Fibroblast of the aortic adventitia (primary cell): ENCODE data around the gene TBC1D22A. TPM values are rescaled to one million over a fixed set of nuclear protein-coding genes. Genes with fewer than 3 reads are reported as not detected.
"Not testable (repeated sequence)": the region's sequence is repeated elsewhere in the genome, so short reads cannot be mapped to it uniquely, and the experiment has no call there.

Experiments used
- DNase-seq: peaks from one replicate; pipeline ENCODE4 v3.0.0-alpha.2; 2010; ENCODE audit warnings: low read depth
- H3K4me3 ChIP-seq: 2 replicates; pipeline ENCODE4 v1.5.1; 2011; ENCODE audit warnings: low read depth, mild to moderate bottlenecking, control low read depth, low read length, moderate library complexity
- total RNA-seq: library from RNA; depleted of rRNA; stranded (reverse); fragments of >200 nt; gene quantifications from 2 replicates; pipeline ENCODE4 v1.2.3, GENCODE V29; 2012; ENCODE audit warnings: low replicate concordance
- TF ChIP-seq, protein P1 (sequence below): IDR thresholded peaks from 2 replicates; pipeline ENCODE4 v1.5.1; 2011; ENCODE audit warnings: mild to moderate bottlenecking, low read length, control low read depth, inconsistent platforms; ENCODE audit not compliant: insufficient read depth

The TBC1D22A gene
- total RNA-seq, 1 donor, result 13.8 TPM

DNA sequence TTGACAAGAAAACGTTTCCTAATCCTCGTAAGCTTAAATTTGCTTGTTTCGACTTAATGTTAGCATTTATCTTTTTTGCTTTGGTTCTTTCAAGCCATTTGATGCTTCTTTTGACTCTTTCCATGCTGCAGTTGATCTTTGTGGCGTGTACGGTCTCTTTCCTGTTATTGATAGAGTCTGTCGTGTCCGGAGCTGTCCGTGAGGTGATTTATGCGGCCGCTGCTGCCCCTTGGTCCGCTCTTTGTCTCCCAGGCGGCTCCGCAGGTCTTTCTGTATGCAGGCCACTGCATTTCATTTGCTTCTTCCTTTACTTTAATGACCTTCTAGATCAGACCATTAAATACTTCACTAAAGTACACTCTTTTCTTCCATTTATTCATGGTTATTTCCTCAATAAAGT lies 50.3 kb downstream of the TBC1D22A start:
- no peak for DNase-seq
- H3K4me3 ChIP-seq, result no peak overlapping the region
- TF ChIP-seq, protein P1, sequence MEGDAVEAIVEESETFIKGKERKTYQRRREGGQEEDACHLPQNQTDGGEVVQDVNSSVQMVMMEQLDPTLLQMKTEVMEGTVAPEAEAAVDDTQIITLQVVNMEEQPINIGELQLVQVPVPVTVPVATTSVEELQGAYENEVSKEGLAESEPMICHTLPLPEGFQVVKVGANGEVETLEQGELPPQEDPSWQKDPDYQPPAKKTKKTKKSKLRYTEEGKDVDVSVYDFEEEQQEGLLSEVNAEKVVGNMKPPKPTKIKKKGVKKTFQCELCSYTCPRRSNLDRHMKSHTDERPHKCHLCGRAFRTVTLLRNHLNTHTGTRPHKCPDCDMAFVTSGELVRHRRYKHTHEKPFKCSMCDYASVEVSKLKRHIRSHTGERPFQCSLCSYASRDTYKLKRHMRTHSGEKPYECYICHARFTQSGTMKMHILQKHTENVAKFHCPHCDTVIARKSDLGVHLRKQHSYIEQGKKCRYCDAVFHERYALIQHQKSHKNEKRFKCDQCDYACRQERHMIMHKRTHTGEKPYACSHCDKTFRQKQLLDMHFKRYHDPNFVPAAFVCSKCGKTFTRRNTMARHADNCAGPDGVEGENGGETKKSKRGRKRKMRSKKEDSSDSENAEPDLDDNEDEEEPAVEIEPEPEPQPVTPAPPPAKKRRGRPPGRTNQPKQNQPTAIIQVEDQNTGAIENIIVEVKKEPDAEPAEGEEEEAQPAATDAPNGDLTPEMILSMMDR, result no peak

DNA sequence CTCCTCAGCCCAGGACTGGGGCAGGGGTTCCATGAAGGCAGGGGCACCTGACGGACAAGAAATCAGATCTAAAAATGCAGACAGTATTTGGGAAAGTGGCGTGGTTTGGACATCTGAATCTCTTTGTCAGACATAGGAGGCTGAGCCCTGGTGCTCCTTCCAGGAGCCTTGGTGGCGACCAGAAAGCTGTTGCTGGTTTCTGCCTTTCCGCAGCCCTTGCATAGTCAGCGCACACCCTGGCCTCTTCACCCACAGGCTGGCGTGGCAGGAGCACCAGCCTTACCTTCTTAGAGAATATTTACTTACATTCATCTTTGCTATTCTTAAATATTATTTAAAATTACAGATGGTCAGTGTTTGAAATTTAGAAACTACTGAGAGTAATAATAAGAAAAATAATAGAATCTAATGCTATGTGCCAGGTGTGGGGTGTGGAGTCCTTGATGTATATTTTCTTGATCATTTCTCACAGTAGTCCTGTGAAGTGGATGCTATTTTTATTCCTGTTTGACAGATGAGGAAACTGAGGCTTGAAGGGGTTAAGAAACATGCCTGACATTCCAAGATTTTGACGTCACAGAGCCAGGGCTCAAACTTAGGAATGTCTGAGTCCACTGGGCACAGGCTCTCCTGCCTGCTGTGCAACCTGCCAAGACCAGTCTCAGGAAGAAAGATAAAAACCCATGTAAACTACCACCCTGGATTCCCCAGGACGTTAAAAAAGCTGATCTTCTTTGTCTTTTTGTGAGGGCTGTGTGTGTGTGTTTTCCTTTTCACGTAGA lies 51.6 kb downstream of the TBC1D22A start:
- TF ChIP-seq, protein P1, result no peak
- no peak overlapping the region for H3K4me3 ChIP-seq
- peak; percentile 83 for DNase-seq

DNA sequence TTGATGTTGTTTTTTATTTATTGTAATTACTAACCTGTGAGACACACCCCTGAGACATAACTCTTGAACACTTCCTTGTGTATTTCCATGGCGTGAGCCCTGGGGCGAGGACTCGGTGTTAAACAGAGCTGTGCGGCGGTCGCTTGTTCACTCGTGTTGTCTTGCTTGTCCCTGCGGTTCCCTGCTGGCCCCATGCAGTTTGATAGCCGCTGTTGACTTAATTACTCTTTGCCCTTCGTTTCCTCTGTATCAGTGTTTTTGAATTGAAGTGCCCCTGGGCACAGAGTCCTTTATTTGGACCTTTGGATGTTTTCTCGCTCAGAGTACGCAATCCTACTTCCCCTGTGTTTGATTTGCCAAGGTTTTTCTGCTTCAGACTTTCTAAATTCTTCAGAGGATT lies 52.7 kb downstream of the TBC1D22A start:
- no peak for DNase-seq
- H3K4me3 ChIP-seq, result no peak overlapping the region
- TF ChIP-seq, protein P1, result no peak

DNA sequence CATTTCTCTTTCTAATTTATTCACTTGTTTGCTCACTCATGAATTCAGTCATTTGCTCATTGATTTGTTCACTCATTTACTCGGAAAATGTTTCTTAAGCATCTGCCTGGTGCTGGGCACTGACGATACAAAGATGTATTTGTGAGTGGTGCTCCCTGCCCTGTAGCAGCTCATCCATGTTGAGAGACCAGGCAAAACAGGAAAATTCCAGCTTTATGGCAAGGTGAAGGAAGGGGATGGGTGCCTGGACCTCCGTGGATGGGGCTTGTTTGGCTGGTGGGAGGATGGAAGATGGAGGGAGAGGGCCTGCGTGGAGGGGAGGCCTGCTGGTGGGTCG lies 53.1 kb downstream of the TBC1D22A start:
- TF ChIP-seq, protein P1, result no peak
- no peak overlapping the region for H3K4me3 ChIP-seq
- no peak for DNase-seq

DNA sequence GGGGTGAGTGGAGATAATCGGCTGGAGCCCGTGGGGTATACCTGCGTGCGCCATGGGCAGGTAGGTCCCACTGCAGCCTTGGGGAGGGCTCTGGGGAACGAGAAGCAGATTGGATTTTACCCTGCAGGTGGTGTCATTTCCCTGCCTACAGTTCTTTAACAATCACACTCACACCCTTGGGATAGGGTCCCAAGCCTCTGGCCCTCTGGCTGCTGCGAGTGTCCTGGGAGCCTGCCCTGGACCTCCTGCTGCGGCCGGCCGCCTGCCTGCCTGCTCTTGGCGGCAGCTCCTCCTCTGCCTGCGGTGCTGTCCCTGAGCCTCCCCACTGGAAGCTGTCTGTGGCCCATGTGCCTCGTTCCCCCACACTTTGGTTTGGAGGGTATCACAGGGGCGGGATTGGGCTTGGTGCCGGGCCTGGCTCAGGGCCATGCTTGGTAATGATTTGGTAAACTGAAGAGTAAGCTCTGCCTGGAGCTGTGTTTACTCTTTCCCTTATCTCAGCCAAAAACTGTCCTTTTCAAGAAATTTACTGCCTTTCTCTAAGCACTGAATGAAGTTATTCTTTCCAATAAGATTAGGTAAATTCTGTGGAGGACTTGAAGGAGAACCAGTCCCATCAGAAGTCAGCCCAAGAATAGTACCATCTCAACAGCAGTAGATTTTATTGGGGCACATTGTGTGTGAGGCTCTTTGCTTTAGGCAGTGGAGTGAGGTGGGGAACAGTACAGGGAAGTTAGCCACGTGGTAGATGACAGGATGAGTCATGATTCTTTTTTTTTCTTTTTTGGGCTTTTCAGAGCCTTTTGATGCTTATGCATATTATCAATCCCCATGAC lies 53.7 kb downstream of the TBC1D22A start:
- no peak overlapping the region for H3K4me3 ChIP-seq
- TF ChIP-seq, protein P1, result no peak
- DNase-seq, result peak; percentile 73

DNA sequence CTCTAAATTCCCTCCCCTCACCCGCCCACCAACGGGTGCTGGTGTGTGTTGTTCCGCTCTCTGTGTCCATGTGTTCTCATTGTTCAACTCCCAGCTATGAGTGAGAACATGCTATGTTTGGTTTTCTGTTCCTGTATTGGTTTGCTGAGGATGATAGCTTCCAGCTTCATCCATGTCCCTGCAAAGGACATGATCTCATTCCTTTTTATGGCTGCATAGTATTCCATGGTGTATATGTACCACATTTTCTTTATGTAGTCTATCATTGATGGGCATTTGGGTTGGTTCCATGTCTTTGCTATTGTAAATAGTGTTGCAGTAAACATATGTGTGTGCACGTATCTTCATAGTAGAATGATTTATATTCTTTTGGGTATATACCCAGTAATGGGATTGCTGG lies 54.9 kb downstream of the TBC1D22A start:
- not testable (repeated sequence) for H3K4me3 ChIP-seq, DNase-seq

DNA sequence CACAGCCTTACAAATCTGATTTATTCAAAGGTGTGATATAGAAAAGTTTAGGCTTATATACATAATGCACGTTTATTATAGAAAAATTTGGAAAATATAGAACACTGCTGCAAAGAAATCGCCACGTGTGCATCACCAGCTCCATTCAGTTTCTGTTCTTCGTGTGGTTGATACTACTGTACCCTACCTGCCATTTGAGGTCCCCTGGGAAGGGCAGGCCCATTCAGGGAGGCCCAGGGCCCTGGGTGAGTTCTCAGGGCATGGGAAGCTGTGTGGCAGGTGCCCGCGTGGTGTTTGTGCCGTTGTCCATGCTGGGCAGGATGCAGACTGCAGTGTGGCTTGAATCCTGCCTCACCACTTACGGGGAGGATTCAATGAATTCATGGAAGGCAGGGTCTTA lies 60.8 kb downstream of the TBC1D22A start:
- H3K4me3 ChIP-seq, result no peak overlapping the region
- no peak for DNase-seq
- TF ChIP-seq, protein P1, result no peak
